HT-29 (cell line): ENCODE measurements around the gene SUPT16H. TPM values are rescaled to one million over a fixed set of nuclear protein-coding genes. Genes with fewer than 3 reads are reported as not detected.

ENCODE experiments used
- DNase-seq: peaks from one replicate; pipeline ENCODE4 v3.0.0-alpha.2; 2015; ENCODE audit warnings: low spot score
- small RNA-seq: library from RNA; depleted of rRNA; stranded (forward); fragments of <200 nt; gene quantifications from one replicate; pipeline ENCODE3, GENCODE V24; 2014
- total RNA-seq: library from RNA; depleted of rRNA; stranded (reverse); fragments of >200 nt; shearing (Covaris generic); gene quantifications from 2 replicates; pipeline ENCODE4 v1.2.3, GENCODE V29; 2014; rRNA removed

SUPT16H gene
- total RNA-seq, 1 experiment from 2014 or later = 43.7 TPM

DNA sequence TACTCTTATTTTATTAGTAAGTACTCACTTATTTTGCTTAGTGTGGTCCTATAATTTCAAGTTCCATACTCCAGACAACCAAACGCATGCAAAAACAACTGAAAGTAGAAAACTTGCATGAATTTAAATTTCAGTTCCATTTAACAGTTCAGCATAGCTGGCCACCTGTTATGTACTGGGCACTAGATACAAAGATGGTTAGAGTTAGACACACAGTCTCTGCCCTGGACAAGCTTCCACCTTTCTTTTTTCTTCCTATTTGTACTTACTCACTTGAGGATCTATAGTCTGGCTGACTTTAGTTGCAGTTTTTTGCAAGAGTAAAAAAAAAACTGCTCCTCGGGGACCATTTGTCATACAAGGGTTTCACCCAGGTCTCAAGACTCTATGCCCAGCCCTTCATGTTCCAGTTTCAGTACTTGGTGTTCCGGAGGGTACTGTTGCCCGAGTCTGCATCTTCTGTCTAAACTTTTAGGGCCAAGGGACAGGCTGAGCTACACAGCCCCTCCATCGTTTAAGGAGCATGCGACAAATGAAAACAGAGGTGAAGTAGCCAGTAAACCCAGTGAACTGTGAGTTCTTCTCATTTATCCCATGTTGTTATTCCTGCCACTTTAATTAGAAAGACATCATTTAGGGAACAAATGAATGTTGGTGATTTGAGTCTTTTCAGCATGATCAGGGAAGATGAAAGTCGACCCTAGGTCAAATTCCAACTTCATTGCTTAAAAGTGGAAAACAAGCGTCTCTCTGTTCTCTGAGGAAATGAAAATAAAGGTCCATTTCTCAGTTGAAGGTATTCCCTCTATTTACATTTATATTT is 81.6 kb downstream of the SUPT16H start:
- DNase-seq = no peak

Small RNA genes within 50 kb of the gene (small RNA-seq; reads per million reads assigned to genes)
- gene RN7SL650P (not detected), gene SNORD8 (1,891 reads per million, percentile 99 among the genes with 10 or more reads in this experiment), gene SNORD9 (10.5 reads per million, percentile 88 among the genes with 10 or more reads in this experiment)

Other genes starting within 250 kb of the SUPT16H start
- gene OR5AU1, start 228.0 kb downstream of the SUPT16H start, total RNA-seq = not detected in 2 replicates
- gene HNRNPC, start 114.6 kb downstream of the SUPT16H start, total RNA-seq = 375 and 471 TPM in 2 replicates
- 0.05 and 0.33 TPM in 2 replicates for gene RPGRIP1, start 103.9 kb downstream of the SUPT16H start, total RNA-seq
- 36.1 and 37.2 TPM in 2 replicates for gene CHD8, start 72.1 kb upstream of the SUPT16H start, total RNA-seq
- 4.4 and 6.4 TPM in 2 replicates for gene RAB2B, start 92.9 kb upstream of the SUPT16H start, total RNA-seq
- 16.0 and 20.3 TPM in 2 replicates for gene TOX4, start 93.2 kb upstream of the SUPT16H start, total RNA-seq
- gene METTL3, start 127.3 kb upstream of the SUPT16H start, total RNA-seq = 39.7 and 41.0 TPM in 2 replicates
- gene SALL2, start 142.3 kb upstream of the SUPT16H start, total RNA-seq = 0.05 TPM in 1 of 2 replicates, not detected in the other
- not detected in 2 replicates for gene OR10G3, start 196.1 kb upstream of the SUPT16H start, total RNA-seq